HEK293 (cell line): ENCODE results near the gene TPM1.

Experiments
- CTCF ChIA-PET: fragments of 350-600 bp; formaldehyde crosslinking; extraction: SDS; loops from one replicate; lab custom pipeline; 2021; ENCODE audit warnings: antibody characterized with exemption; lab: Yijun Ruan, JAX
- POLR2A ChIA-PET: fragments of 300-600 bp; formaldehyde crosslinking; extraction: SDS; loops from one replicate; lab custom pipeline; 2020; ENCODE audit warnings: antibody characterized with exemption, inconsistent platforms; lab: Yijun Ruan, JAX
- H3K27ac ChIP-seq: fragments of 200-500 bp; sonication (Bioruptor generic); 2 replicates; pipeline ENCODE4 v1.5.1; 2014; ENCODE audit warnings: low read depth, low read length, control low read depth, inconsistent platforms; ENCODE audit errors: extremely low read depth
- H3K36me3 ChIP-seq, 2 experiments: fragments of 200-500 bp in 1 of 2; sonication (Bioruptor generic) in 1 of 2; 1 replicate in 1 of 2; 2 replicates in 1 of 2; pipeline ENCODE4 v1.5.1; 2014 to 2017; ENCODE audit warnings: inconsistent platforms in 2 of 2, low read length in 2 of 2; ENCODE audit not compliant: control insufficient read depth in 2 of 2, insufficient read depth in 1 of 2
- H3K4me1 ChIP-seq: fragments of 200-500 bp; sonication (Bioruptor generic); 2 replicates; pipeline ENCODE4 v1.5.1; 2014; ENCODE audit warnings: mild to moderate bottlenecking, low read length, inconsistent platforms; ENCODE audit not compliant: control insufficient read depth, insufficient read depth
- H3K4me3 ChIP-seq: 2 replicates; pipeline ENCODE4 v1.5.1; 2011; ENCODE audit warnings: low read depth, mild to moderate bottlenecking, control low read depth, low read length, moderate library complexity
- H3K9me3 ChIP-seq: fragments of 200-500 bp; sonication (Bioruptor generic); 2 replicates; pipeline ENCODE4 v1.5.1; 2014; ENCODE audit warnings: low read depth, low read length, inconsistent platforms; ENCODE audit not compliant: control insufficient read depth, insufficient read depth
- ATF2 ChIP-seq: fragments of 450-650 bp; formaldehyde crosslinking; IDR thresholded peaks from 2 replicates; pipeline ENCODE4 v1.5.1; 2016; ENCODE audit warnings: missing biosample characterization, missing genetic modification characterization, low read depth
- GLI2 ChIP-seq: fragments of 450-650 bp; formaldehyde crosslinking; IDR thresholded peaks from 2 replicates; pipeline ENCODE4; 2017; ENCODE audit warnings: missing biosample characterization, missing genetic modification characterization, low read depth, borderline replicate concordance
- HOXC10 ChIP-seq: sonication (generic); formaldehyde crosslinking; IDR thresholded peaks from 2 replicates; pipeline ENCODE4 v1.8.1; 2023; ENCODE audit warnings: mild to moderate bottlenecking, missing genetic modification reagents
- RBAK ChIP-seq: fragments of 450-650 bp; formaldehyde crosslinking; IDR thresholded peaks from 2 replicates; pipeline ENCODE4 v1.5.1; 2016; ENCODE audit warnings: missing biosample characterization, missing genetic modification characterization
- TRIM28 ChIP-seq: IDR thresholded peaks from 2 replicates; pipeline ENCODE4 v1.6.1; 2011; ENCODE audit warnings: low read length, control low read depth, borderline replicate concordance
- WT1 ChIP-seq: fragments of 450-650 bp; formaldehyde crosslinking; IDR thresholded peaks from 2 replicates; pipeline ENCODE4 v1.5.1; 2016; ENCODE audit warnings: missing biosample characterization, missing genetic modification characterization
- ZBTB10 ChIP-seq: fragments of 450-650 bp; formaldehyde crosslinking; IDR thresholded peaks from 2 replicates; pipeline ENCODE4 v1.5.1; 2016; ENCODE audit warnings: missing biosample characterization, missing genetic modification characterization
- ZFP41 ChIP-seq: fragments of 450-650 bp; formaldehyde crosslinking; IDR thresholded peaks from 2 replicates; pipeline ENCODE4 v1.5.1; 2016; ENCODE audit warnings: missing biosample characterization, missing genetic modification characterization, borderline replicate concordance
- ZFP69B ChIP-seq: fragments of 450-650 bp; formaldehyde crosslinking; IDR thresholded peaks from 2 replicates; pipeline ENCODE4 v1.5.1; 2016; ENCODE audit warnings: missing biosample characterization, missing genetic modification characterization
- ZNF16 ChIP-seq: fragments of 450-650 bp; formaldehyde crosslinking; IDR thresholded peaks from 2 replicates; pipeline ENCODE4 v1.5.1; 2016; ENCODE audit warnings: low read depth, missing biosample characterization, missing genetic modification characterization
- ZNF169 ChIP-seq: fragments of 450-650 bp; formaldehyde crosslinking; IDR thresholded peaks from 2 replicates; pipeline ENCODE4 v1.5.1; 2016; ENCODE audit warnings: missing biosample characterization, missing genetic modification characterization
- ZNF174 ChIP-seq: fragments of 450-650 bp; formaldehyde crosslinking; IDR thresholded peaks from 2 replicates; pipeline ENCODE4 v1.5.0; 2017; ENCODE audit warnings: missing biosample characterization, mild to moderate bottlenecking, missing genetic modification characterization
- ZNF18 ChIP-seq: fragments of 450-650 bp; formaldehyde crosslinking; IDR thresholded peaks from 2 replicates; pipeline ENCODE4 v1.5.1; 2016; ENCODE audit warnings: missing biosample characterization, missing genetic modification characterization
- ZNF202 ChIP-seq: fragments of 450-650 bp; formaldehyde crosslinking; IDR thresholded peaks from 2 replicates; pipeline ENCODE4 v1.5.1; 2016; ENCODE audit warnings: missing biosample characterization, missing genetic modification characterization, borderline replicate concordance
- ZNF214 ChIP-seq: fragments of 450-650 bp; formaldehyde crosslinking; IDR thresholded peaks from 2 replicates; pipeline ENCODE4 v1.5.1; 2017; ENCODE audit warnings: missing biosample characterization, mild to moderate bottlenecking, missing genetic modification characterization, borderline replicate concordance
- ZNF23 ChIP-seq: fragments of 450-650 bp; formaldehyde crosslinking; IDR thresholded peaks from 2 replicates; pipeline ENCODE4 v1.5.1; 2016; ENCODE audit warnings: missing biosample characterization, missing genetic modification characterization, borderline replicate concordance
- ZNF324 ChIP-seq: fragments of 450-650 bp; formaldehyde crosslinking; IDR thresholded peaks from 2 replicates; pipeline ENCODE4 v1.5.1; 2016; ENCODE audit warnings: missing biosample characterization, missing genetic modification characterization
- ZNF514 ChIP-seq: fragments of 450-650 bp; formaldehyde crosslinking; IDR thresholded peaks from 2 replicates; pipeline ENCODE4 v1.5.1; 2016; ENCODE audit warnings: missing biosample characterization, missing genetic modification characterization
- ZNF530 ChIP-seq: fragments of 450-650 bp; formaldehyde crosslinking; IDR thresholded peaks from 2 replicates; pipeline ENCODE4 v1.5.1; 2016; ENCODE audit warnings: low read depth, missing biosample characterization, missing genetic modification characterization
- ZNF560 ChIP-seq: fragments of 450-650 bp; formaldehyde crosslinking; IDR thresholded peaks from 2 replicates; pipeline ENCODE4 v1.5.1; 2017; ENCODE audit warnings: missing biosample characterization, missing genetic modification characterization, borderline replicate concordance
- ZNF670 ChIP-seq: fragments of 450-650 bp; formaldehyde crosslinking; IDR thresholded peaks from 2 replicates; pipeline ENCODE4 v1.5.1; 2016; ENCODE audit warnings: missing biosample characterization, missing genetic modification characterization, low read depth
- ZNF677 ChIP-seq: fragments of 450-650 bp; IDR thresholded peaks from 2 replicates; pipeline ENCODE4 v1.5.0; 2018; ENCODE audit warnings: missing biosample characterization, mild to moderate bottlenecking, missing genetic modification characterization, moderate library complexity
- ZNF768 ChIP-seq: fragments of 450-650 bp; formaldehyde crosslinking; IDR thresholded peaks from 2 replicates; pipeline ENCODE4 v1.5.1; 2018; ENCODE audit warnings: missing biosample characterization, mild to moderate bottlenecking, missing genetic modification characterization

TPM1 gene

GRCh38 chr15:63067306-63067705 is 24.8 kb downstream of the TPM1 start:
- Histone ChIP-seq H3K9me3 (no peaks in the 10 kb centered on the region), H3K27ac (no peak overlapping the region), H3K36me3 (peaks cover 9 to 67% of the 10 kb centered on the region in 2 experiments), H3K4me3 (no peak overlapping the region), H3K4me1 (no peaks in the 10 kb centered on the region)
- TF ChIP-seq ZNF214 (tag by site-specific recombination), result no peak
- TF ChIP-seq ZNF169 (tag by site-specific recombination), result no peak
- TF ChIP-seq TRIM28, result no peak
- no peak for TF ChIP-seq ZNF324 (tag by site-specific recombination)
- no peak for TF ChIP-seq ZNF514
- TF ChIP-seq GLI2, result no peak
- TF ChIP-seq ZNF23 (tag by site-specific recombination), result no peak
- TF ChIP-seq ZNF768 (tag by site-specific recombination), result no peak
- TF ChIP-seq ATF2 (tag by site-specific recombination), result no peak
- TF ChIP-seq WT1, result no peak
- ChIA-PET CTCF (interaction anchor here (0.6 to 0.7 kb wide), 2 partner anchors 19 to 1071 kb away, joined by 3 to 4 read pairs; no protein-coding TSS in a partner anchor), POLR2A (no interaction called here)

DNA sequence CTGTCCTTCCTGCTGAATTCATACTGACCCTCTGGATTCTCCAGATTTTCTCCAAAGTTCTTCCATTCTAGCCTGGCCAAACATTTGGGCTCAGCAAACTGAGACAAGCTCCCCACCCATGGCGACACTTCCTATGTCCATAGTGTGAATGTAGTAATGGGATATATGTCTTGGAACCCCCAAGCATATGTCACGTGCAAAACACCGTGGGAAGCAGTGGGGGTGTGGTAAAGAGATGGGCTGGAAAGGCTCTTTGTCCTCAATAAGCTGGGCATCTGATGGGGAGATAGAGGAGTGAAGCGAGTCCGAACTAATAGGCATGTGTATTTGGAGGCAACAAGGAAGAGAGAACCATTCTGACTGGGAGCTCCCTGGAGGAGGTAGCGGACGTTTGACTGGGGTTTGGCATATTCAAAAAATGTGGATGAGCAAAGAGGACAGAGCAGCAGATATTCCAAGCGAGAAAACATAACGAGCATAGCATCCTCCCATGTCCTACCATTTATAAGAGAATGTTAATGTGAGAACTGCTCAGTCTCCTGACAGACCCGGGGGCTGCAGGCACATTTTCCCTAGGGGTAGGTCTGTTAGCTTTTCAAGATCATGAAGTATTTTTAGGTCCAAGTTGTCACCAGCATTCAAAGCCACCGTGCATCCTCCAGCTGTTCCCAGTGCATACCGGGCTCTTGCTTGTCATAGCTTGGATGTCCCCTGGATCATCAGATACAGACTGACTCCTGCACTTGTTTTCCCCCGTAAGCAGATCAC is 25.6 kb downstream of the TPM1 start:
- Histone ChIP-seq H3K4me1 (no peaks in the 10 kb centered on the region), H3K9me3 (no peaks in the 10 kb centered on the region), H3K4me3 (no peak overlapping the region), H3K27ac (no peak overlapping the region), H3K36me3 (peaks cover 9 to 60% of the 10 kb centered on the region in 2 experiments)
- TF ChIP-seq ZNF677 (tag by site-specific recombination) (no peak), ZNF670 (tag by site-specific recombination) (no peak), ZNF174 (tag by site-specific recombination) (no peak), ZNF18 (no peak), ZNF16 (no peak), ZFP41 (tag by site-specific recombination) (no peak), ZBTB10 (no peak), HOXC10 (no peak), ZFP69B (tag by site-specific recombination) (no peak), RBAK (no peak), ZNF202 (tag by site-specific recombination) (no peak), ZNF560 (tag by site-specific recombination) (no peak), ZNF530 (no peak)
- ChIA-PET CTCF (interaction anchor here (0.6 kb wide), 1 partner anchor 1070 kb away, joined by 4 read pairs; no protein-coding TSS in a partner anchor), POLR2A (no interaction called here)
